Hepatocyte (in vitro differentiated cells): ENCODE data around the gene TMPRSS7. TPM values are rescaled to one million over a fixed set of nuclear protein-coding genes. Genes with fewer than 3 reads are reported as not detected.

Source experiments
- DNase-seq: peaks from one replicate; pipeline ENCODE4 v3.0.0-alpha.2; 2016; ENCODE audit warnings: low spot score
- H2AFZ ChIP-seq: fragments of 200-600 bp; sonication (generic); 2 replicates; pipeline ENCODE4 v1.6.0; 2016; ENCODE audit warnings: antibody characterized with exemption, mild to moderate bottlenecking
- H3K27ac ChIP-seq: fragments of 200-600 bp; sonication (generic); 2 replicates; pipeline ENCODE4 v1.5.1; 2016; ENCODE audit warnings: mild to moderate bottlenecking
- H3K27me3 ChIP-seq: fragments of 200-600 bp; sonication (generic); 2 replicates; pipeline ENCODE4 v1.6.1; 2016
- H3K36me3 ChIP-seq: fragments of 200-600 bp; sonication (generic); replicated peaks from 2 replicates; pipeline ENCODE4 v1.5.1; 2016; ENCODE audit warnings: low read depth; ENCODE audit not compliant: insufficient read depth
- H3K4me1 ChIP-seq: fragments of 200-600 bp; sonication (generic); 2 replicates; pipeline ENCODE4 v1.5.1; 2016; ENCODE audit warnings: mild to moderate bottlenecking, moderate library complexity; ENCODE audit not compliant: insufficient read depth
- H3K4me2 ChIP-seq: fragments of 200-600 bp; sonication (generic); 2 replicates; pipeline ENCODE4 v1.6.0; 2016
- H3K4me3 ChIP-seq: fragments of 200-600 bp; sonication (generic); 2 replicates; pipeline ENCODE4 v1.5.1; 2016; ENCODE audit warnings: mild to moderate bottlenecking
- H3K79me2 ChIP-seq: fragments of 200-600 bp; sonication (generic); 2 replicates; pipeline ENCODE4 v1.6.0; 2017; ENCODE audit warnings: mild to moderate bottlenecking
- H3K9me2 ChIP-seq: fragments of 200-600 bp; sonication (generic); replicated peaks from 2 replicates; pipeline ENCODE4 v1.6.0; 2017; ENCODE audit warnings: mild to moderate bottlenecking; ENCODE audit not compliant: insufficient read depth
- H3K9me3 ChIP-seq: fragments of 200-600 bp; sonication (generic); 2 replicates; pipeline ENCODE4 v1.5.1; 2016; ENCODE audit warnings: low read depth, mild to moderate bottlenecking
- H4K20me1 ChIP-seq: fragments of 200-600 bp; sonication (generic); 2 replicates; pipeline ENCODE4 v1.6.0; 2016; ENCODE audit warnings: mild to moderate bottlenecking; ENCODE audit not compliant: insufficient read depth, poor library complexity, severe bottlenecking
- CTCF ChIP-seq: fragments of 200-600 bp; sonication (generic); IDR thresholded peaks from 2 replicates; pipeline ENCODE4 v1.5.1; 2016; ENCODE audit warnings: antibody characterized with exemption, mild to moderate bottlenecking; ENCODE audit not compliant: poor library complexity
- EZH2 ChIP-seq: fragments of 200-600 bp; sonication (generic); IDR thresholded peaks from 2 replicates; pipeline ENCODE4 v1.6.1; 2016; ENCODE audit warnings: antibody characterized with exemption, mild to moderate bottlenecking, borderline replicate concordance
- EZH2phosphoT487 ChIP-seq: fragments of 200-600 bp; sonication (generic); IDR thresholded peaks from one replicate; pipeline ENCODE4 v1.6.1; 2018; ENCODE audit warnings: antibody characterized with exemption, mild to moderate bottlenecking, low read depth, moderate library complexity; ENCODE audit not compliant: unreplicated experiment, severe bottlenecking
- WGBS: methylation state at CpG from one replicate; pipeline ENCODE4 v1.1.6; 2016; ENCODE audit warnings: low lambda C conversion rate; ENCODE audit errors: missing lambda C conversion rate; 5-methylcytosine and 5-hydroxymethylcytosine counted together
- polyA plus RNA-seq: library from polyadenylated mRNA; unstranded; fragments of >200 nt; fragmentation: Nextera tagmentation; extraction: Ambion mirVana; gene quantifications from 2 replicates; pipeline ENCODE4 v1.2.1, GENCODE V29; 2016
- total RNA-seq: library from RNA; depleted of rRNA; stranded (reverse); fragments of >200 nt; gene quantifications from 2 replicates; pipeline ENCODE4 v1.2.3, GENCODE V29; 2014

TMPRSS7 gene
- total and polyA plus RNA-seq, 2 experiments from 2014 or later, result 0.06 TPM; not detected in 1

DNA sequence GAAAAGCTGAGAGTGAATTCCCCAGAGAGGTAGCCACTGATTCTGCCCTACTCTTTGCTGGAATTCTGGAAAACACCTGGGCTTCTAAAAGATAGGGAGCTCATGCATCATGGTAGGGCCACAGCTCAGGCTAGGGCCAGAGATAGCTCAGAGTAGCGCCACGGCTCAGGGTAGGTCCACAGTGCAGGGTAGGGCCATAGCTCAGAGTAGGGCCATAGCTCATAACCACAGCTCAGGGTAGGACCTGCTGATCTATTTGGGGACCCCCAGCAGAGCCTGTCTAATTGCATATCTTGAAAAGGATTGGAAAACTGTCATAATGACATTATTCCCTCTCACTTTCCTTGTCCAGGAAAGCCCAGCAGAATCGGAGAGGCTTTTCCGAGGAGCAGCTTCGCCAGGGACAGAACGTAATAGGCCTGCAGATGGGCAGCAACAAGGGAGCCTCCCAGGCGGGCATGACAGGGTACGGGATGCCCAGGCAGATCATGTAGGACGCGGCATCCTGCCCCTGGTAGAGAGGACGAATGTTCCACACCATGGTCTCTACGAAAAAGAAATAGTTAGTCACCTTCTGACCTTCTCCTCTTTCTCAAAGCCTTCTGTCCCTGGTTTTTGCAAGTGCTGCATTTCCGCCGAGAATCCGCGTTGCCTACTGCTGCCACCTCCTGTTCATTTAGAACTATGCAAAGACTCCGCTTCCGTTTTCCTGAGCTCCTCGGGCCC is 21.3 kb upstream of the TMPRSS7 start:
- 47% methylated on average over 19 of the region's 19 CpGs for WGBS
- Histone ChIP-seq H3K4me3 (no peak overlapping the region), H3K4me2 (no peak overlapping the region), H2AFZ (no peak overlapping the region), H3K36me3 (no peaks in the 10 kb centered on the region), H3K9me2 (no peaks in the 10 kb centered on the region), H3K9me3 (no peaks in the 10 kb centered on the region), H3K27ac (no peak overlapping the region), H4K20me1 (no peaks in the 10 kb centered on the region), H3K4me1 (peaks cover 4% of the 10 kb centered on the region), H3K27me3 (no peaks in the 10 kb centered on the region), H3K79me2 (no peaks in the 10 kb centered on the region)
- TF ChIP-seq EZH2phosphoT487 (no peak), EZH2 (no peak), CTCF (peak; percentile 88)
- peak; percentile 83 for DNase-seq

GRCh38 chr3:112013784-112014143 is 20.8 kb upstream of the TMPRSS7 start:
- no peak for TF ChIP-seq EZH2
- TF ChIP-seq CTCF, result no peak
- TF ChIP-seq EZH2phosphoT487, result no peak
- Histone ChIP-seq H3K36me3 (no peaks in the 10 kb centered on the region), H3K9me3 (no peaks in the 10 kb centered on the region), H4K20me1 (no peaks in the 10 kb centered on the region), H2AFZ (no peak overlapping the region), H3K79me2 (no peaks in the 10 kb centered on the region), H3K4me2 (no peak overlapping the region), H3K27me3 (no peaks in the 10 kb centered on the region), H3K27ac (no peak overlapping the region), H3K4me1 (no peaks in the 10 kb centered on the region), H3K4me3 (no peak overlapping the region), H3K9me2 (no peaks in the 10 kb centered on the region)
- 80% methylated on average over 5 of the region's 5 CpGs for WGBS
- DNase-seq, result no peak

DNA sequence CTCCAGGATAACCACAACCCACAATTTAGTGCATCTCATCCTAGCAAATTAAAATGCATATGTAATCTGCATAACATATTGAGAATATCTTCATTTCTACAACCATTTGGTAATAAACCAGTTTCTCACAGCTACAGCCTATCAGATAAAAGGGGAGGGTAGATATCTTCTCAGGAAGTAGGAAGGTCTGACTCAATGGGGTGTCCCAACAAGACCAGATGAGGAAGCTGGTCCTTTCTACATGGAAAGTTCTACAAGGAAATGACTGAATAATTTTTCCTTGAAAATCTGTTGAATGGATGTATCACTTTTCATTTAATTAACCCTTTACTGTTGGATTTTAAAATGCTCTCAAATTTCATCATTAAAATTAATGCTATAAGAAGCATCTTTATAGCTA is 17.4 kb upstream of the TMPRSS7 start:
- no peak for DNase-seq
- Histone ChIP-seq H2AFZ (no peak overlapping the region), H3K27ac (no peak overlapping the region), H3K79me2 (no peaks in the 10 kb centered on the region), H3K27me3 (no peaks in the 10 kb centered on the region), H3K9me3 (no peaks in the 10 kb centered on the region), H3K4me2 (no peak overlapping the region), H3K9me2 (no peaks in the 10 kb centered on the region), H3K36me3 (no peaks in the 10 kb centered on the region), H3K4me3 (no peak overlapping the region), H3K4me1 (no peaks in the 10 kb centered on the region), H4K20me1 (no peaks in the 10 kb centered on the region)
- TF ChIP-seq EZH2phosphoT487 (no peak), EZH2 (no peak), CTCF (no peak)

DNA sequence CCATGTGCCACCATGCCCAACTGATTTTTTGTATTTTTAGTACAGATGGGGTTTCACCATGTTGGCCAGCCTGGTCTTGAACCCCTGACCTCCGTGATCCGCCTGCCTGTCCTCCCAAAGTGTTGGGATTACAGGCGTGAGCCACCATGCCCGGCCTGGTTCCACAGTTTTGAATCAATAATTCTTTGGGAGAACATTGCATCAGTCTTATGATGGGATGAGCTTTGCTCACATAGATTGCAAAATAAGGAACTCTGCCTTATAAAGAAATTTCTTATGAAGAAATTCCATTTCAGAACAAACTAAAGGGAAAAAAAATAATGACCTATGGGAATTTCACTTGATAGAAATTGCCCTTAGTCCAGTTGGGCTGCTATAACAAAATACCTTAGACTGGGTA is 15.8 kb upstream of the TMPRSS7 start:
- H3K27me3 ChIP-seq, result no peaks in the 10 kb centered on the region
- WGBS, result 95% methylated on average over 4 of the region's 4 CpGs
- no peak overlapping the region for H3K27ac ChIP-seq
- H3K4me3 ChIP-seq, result no peak overlapping the region
- no peaks in the 10 kb centered on the region for H3K9me3 ChIP-seq
- no peaks in the 10 kb centered on the region for H3K36me3 ChIP-seq
- no peak for DNase-seq
- TF ChIP-seq EZH2, result no peak
- TF ChIP-seq EZH2phosphoT487, result no peak
- no peak for TF ChIP-seq CTCF
- no peaks in the 10 kb centered on the region for H3K79me2 ChIP-seq
- no peaks in the 10 kb centered on the region for H3K4me1 ChIP-seq
- H3K9me2 ChIP-seq, result no peaks in the 10 kb centered on the region
- H2AFZ ChIP-seq, result no peak overlapping the region
- H3K4me2 ChIP-seq, result no peak overlapping the region
- H4K20me1 ChIP-seq, result no peaks in the 10 kb centered on the region
